Astrocyte (in vitro differentiated cells and primary cell): Measurements from ENCODE around the gene HLA-B. TPM values are rescaled to one million over a fixed set of nuclear protein-coding genes. Genes with fewer than 3 reads are reported as not detected.
A peak's percentile ranks its signal among the peaks of the same experiment; 100 is the strongest.

Experiments used
- DNase-seq: peaks from one replicate; pipeline ENCODE4 v3.0.0-alpha.2; 2010; ENCODE audit warnings: low read depth
- FAIRE-seq: peaks from 2 replicates; lab custom pipeline; 2011; peaks lifted over from hg19 to GRCh38; lab: Jason Lieb, UNC
- H2AFZ ChIP-seq: 2 replicates; pipeline ENCODE4 v1.6.0; 2012; ENCODE audit warnings: low read depth, low read length, inconsistent platforms
- H3K27ac ChIP-seq: 2 replicates; pipeline ENCODE4 v1.5.1; 2011; ENCODE audit warnings: low read depth, low read length, inconsistent platforms
- H3K27me3 ChIP-seq: 2 replicates; pipeline ENCODE4 v1.6.0; 2011; ENCODE audit warnings: low read length, inconsistent platforms; ENCODE audit not compliant: insufficient read depth
- H3K36me3 ChIP-seq: 2 replicates; pipeline ENCODE4 v1.5.1; 2011; ENCODE audit warnings: low read length, inconsistent platforms; ENCODE audit not compliant: insufficient read depth
- H3K4me1 ChIP-seq: 2 replicates; pipeline ENCODE4 v1.5.1; 2011; ENCODE audit warnings: low read length, inconsistent platforms; ENCODE audit not compliant: insufficient read depth
- H3K4me2 ChIP-seq: 2 replicates; pipeline ENCODE4 v1.6.0; 2012; ENCODE audit warnings: low read length, inconsistent platforms
- H3K4me3 ChIP-seq: 2 replicates; pipeline ENCODE4 v1.5.1; 2011; ENCODE audit warnings: low read depth, mild to moderate bottlenecking, low read length, inconsistent platforms; ENCODE audit not compliant: insufficient read depth
- H3K79me2 ChIP-seq: 2 replicates; pipeline ENCODE4 v1.6.0; 2012; ENCODE audit warnings: mild to moderate bottlenecking, low read length, inconsistent platforms; ENCODE audit not compliant: insufficient read depth
- H3K9ac ChIP-seq: 2 replicates; pipeline ENCODE4 v1.6.0; 2012; ENCODE audit warnings: mild to moderate bottlenecking, low read length, inconsistent platforms
- H3K9me3 ChIP-seq: 2 replicates; pipeline ENCODE4 v1.5.1; 2012; ENCODE audit warnings: low read depth, mild to moderate bottlenecking, low read length, inconsistent platforms; ENCODE audit not compliant: insufficient read depth
- H4K20me1 ChIP-seq: 2 replicates; pipeline ENCODE4 v1.6.0; 2012; ENCODE audit warnings: low read length, inconsistent platforms; ENCODE audit not compliant: insufficient read depth
- H3K27ac Mint-ChIP-seq: one replicate; pipeline ENCODE4 v1.8.0; 2021; ENCODE audit warnings: mild to moderate bottlenecking, mixed read lengths; ENCODE audit not compliant: unreplicated experiment
- H3K27me3 Mint-ChIP-seq: one replicate; pipeline ENCODE4 v1.8.0; 2021; ENCODE audit warnings: low read depth, mixed read lengths; ENCODE audit not compliant: unreplicated experiment
- H3K36me3 Mint-ChIP-seq: one replicate; pipeline ENCODE4 v1.8.0; 2021; ENCODE audit warnings: low read depth, mixed read lengths; ENCODE audit not compliant: unreplicated experiment
- H3K4me1 Mint-ChIP-seq: one replicate; pipeline ENCODE4 v1.8.0; 2021; ENCODE audit warnings: low read depth, mixed read lengths; ENCODE audit not compliant: unreplicated experiment
- H3K4me3 Mint-ChIP-seq: one replicate; pipeline ENCODE4 v1.8.0; 2021; ENCODE audit warnings: mild to moderate bottlenecking, moderate library complexity, mixed read lengths; ENCODE audit not compliant: unreplicated experiment
- H3K9me3 Mint-ChIP-seq: one replicate; pipeline ENCODE4 v1.8.0; 2021; ENCODE audit warnings: mild to moderate bottlenecking, mixed read lengths; ENCODE audit not compliant: unreplicated experiment
- EZH2 ChIP-seq: IDR thresholded peaks from 2 replicates; pipeline ENCODE4 v1.6.1; 2012; ENCODE audit warnings: mild to moderate bottlenecking, low read length, inconsistent platforms; ENCODE audit not compliant: insufficient read depth
- total RNA-seq: library from RNA; stranded (reverse); gene quantifications from 2 replicates; pipeline ENCODE4 v1.2.1, GENCODE V29; 2021
- TF ChIP-seq, protein P1 (sequence below): IDR thresholded peaks from 2 replicates; pipeline ENCODE4 v1.5.1; 2011; ENCODE audit warnings: low read depth, mild to moderate bottlenecking, inconsistent platforms, low read length, moderate library complexity; ENCODE audit not compliant: insufficient read depth

HLA-B gene
- total RNA-seq, 1 donor from 2014 or later, result 1,493 TPM

GRCh38 chr6:31401403-31401802, 44.4 kb upstream of the HLA-B start:
- FAIRE-seq, result no peak
- H3K9me3 Mint-ChIP-seq, result no peaks in the 10 kb centered on the region
- no peak overlapping the region for H2AFZ ChIP-seq
- peak overlapping the region; percentile 93 for H3K4me3 ChIP-seq
- H3K79me2 ChIP-seq, result peaks cover 63% of the 10 kb centered on the region
- H3K9ac ChIP-seq, result peak overlapping the region; percentile 93
- H3K4me2 ChIP-seq, result peak overlapping the region; percentile 97
- peak overlapping the region; percentile 99 for H3K4me3 Mint-ChIP-seq
- no peaks in the 10 kb centered on the region for H3K27me3 ChIP-seq
- H3K27ac Mint-ChIP-seq, result peak overlapping the region; percentile 80
- TF ChIP-seq EZH2, result no peak
- TF ChIP-seq, protein P1, sequence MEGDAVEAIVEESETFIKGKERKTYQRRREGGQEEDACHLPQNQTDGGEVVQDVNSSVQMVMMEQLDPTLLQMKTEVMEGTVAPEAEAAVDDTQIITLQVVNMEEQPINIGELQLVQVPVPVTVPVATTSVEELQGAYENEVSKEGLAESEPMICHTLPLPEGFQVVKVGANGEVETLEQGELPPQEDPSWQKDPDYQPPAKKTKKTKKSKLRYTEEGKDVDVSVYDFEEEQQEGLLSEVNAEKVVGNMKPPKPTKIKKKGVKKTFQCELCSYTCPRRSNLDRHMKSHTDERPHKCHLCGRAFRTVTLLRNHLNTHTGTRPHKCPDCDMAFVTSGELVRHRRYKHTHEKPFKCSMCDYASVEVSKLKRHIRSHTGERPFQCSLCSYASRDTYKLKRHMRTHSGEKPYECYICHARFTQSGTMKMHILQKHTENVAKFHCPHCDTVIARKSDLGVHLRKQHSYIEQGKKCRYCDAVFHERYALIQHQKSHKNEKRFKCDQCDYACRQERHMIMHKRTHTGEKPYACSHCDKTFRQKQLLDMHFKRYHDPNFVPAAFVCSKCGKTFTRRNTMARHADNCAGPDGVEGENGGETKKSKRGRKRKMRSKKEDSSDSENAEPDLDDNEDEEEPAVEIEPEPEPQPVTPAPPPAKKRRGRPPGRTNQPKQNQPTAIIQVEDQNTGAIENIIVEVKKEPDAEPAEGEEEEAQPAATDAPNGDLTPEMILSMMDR, result no peak
- H3K4me1 Mint-ChIP-seq, result peaks cover 26% of the 10 kb centered on the region
- no peaks in the 10 kb centered on the region for H3K27me3 Mint-ChIP-seq
- H4K20me1 ChIP-seq, result peaks cover 41% of the 10 kb centered on the region
- H3K27ac ChIP-seq, result peak overlapping the region; percentile 85
- no peaks in the 10 kb centered on the region for H3K36me3 ChIP-seq
- no peaks in the 10 kb centered on the region for H3K36me3 Mint-ChIP-seq
- H3K9me3 ChIP-seq, result no peaks in the 10 kb centered on the region
- H3K4me1 ChIP-seq, result peaks cover 30% of the 10 kb centered on the region
- DNase-seq, result peak; percentile 79

DNA sequence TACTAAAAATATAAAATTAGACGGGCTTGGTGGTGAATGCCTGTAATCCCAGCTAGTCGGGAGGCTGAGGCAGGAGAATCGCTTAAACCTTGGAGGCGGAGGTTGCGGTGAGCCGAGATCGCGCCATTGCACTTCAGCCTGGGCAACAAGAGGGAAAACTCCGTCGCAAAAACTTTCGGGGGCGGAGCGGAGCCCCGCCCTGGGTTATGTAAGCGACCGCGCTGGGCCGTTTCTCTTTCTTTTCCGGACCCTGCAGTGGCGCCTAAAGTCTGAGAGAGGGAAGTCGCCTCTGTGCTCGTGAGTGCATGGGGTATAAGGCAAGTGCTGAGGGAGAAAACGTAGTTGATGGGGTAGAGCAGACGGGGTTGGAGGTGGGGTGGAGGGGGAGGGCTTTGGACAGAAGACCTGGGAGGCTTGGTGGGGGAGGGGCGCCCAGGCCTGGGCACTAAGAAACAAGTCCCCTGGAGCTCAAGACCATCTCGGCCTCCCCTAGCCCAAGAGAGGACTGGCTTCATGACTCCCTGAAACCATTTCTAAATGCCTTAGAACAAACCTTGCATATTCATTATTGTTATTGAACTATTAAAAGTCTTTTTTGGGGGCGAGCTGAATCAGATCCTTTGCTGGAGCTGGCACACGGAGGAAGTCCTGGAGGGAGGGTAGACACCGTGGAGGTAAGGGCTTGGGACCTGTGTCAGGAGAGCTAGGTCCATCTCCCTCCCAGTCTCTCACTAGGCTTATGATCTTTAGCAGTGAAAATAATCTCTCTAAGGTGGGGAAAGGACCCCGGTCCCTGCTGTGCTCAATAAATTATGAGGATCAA, 43.7 kb upstream of the HLA-B start:
- no peaks in the 10 kb centered on the region for H3K9me3 ChIP-seq
- H4K20me1 ChIP-seq, result peaks cover 34% of the 10 kb centered on the region
- H3K27me3 ChIP-seq, result no peaks in the 10 kb centered on the region
- H3K36me3 Mint-ChIP-seq, result no peaks in the 10 kb centered on the region
- peak overlapping the region; percentile 93 for H3K4me3 ChIP-seq
- peaks cover 26% of the 10 kb centered on the region for H3K4me1 ChIP-seq
- H3K9ac ChIP-seq, result peak overlapping the region; percentile 93
- DNase-seq, result peak; percentile 25
- no peak for FAIRE-seq
- no peaks in the 10 kb centered on the region for H3K9me3 Mint-ChIP-seq
- H3K27ac ChIP-seq, result peak overlapping the region; percentile 85
- peak overlapping the region; percentile 80 for H3K27ac Mint-ChIP-seq
- H3K79me2 ChIP-seq, result peaks cover 55% of the 10 kb centered on the region
- H3K4me1 Mint-ChIP-seq, result peaks cover 27% of the 10 kb centered on the region
- no peaks in the 10 kb centered on the region for H3K36me3 ChIP-seq
- peak overlapping the region; percentile 97 for H3K4me2 ChIP-seq
- TF ChIP-seq EZH2, result no peak
- TF ChIP-seq, protein P1, result no peak
- no peaks in the 10 kb centered on the region for H3K27me3 Mint-ChIP-seq
- H3K4me3 Mint-ChIP-seq, result peak overlapping the region; percentile 99
- H2AFZ ChIP-seq, result peak overlapping the region; percentile 99
